Measurements from ENCODE around the gene PNISR. TPM values are rescaled to one million over a fixed set of nuclear protein-coding genes. Genes with fewer than 3 reads are reported as not detected.
A peak's percentile ranks its signal among the peaks of the same experiment; 100 is the strongest.

PNISR gene
- total RNA-seq, 1 experiment from 2014 or later: 91.3 TPM

- Histone ChIP-seq H3K27me3 (ENCODE audit: control insufficient read depth, insufficient read depth, low read length) (no peaks in the 10 kb centered on the region), H3K27ac (ENCODE audit: low read length) (peak overlapping the region; percentile 99), H3K4me1 (ENCODE audit: control insufficient read depth, insufficient read depth, low read length) (peaks cover 25% of the 10 kb centered on the region), H3K9me3 (ENCODE audit: control insufficient read depth, insufficient read depth, low read depth, low read length) (no peaks in the 10 kb centered on the region), H3K4me3 (ENCODE audit: low read depth in 2 of 2, low read length in 2 of 2) (peak overlapping the region; percentile 95 to 99), H3K36me3 (ENCODE audit: control insufficient read depth, insufficient read depth, low read length) (no peaks in the 10 kb centered on the region; the same call in 1 of the 2 replicates)
- ChIA-PET CTCF (no interaction called here), POLR2A (no interaction called here)
- no peak for DNase-seq (ENCODE audit: low read depth, low spot score)
- intact Hi-C loops (cut with micrococcal nuclease; ENCODE audit: unreplicated experiment) (loop anchor here (10.0 kb wide), 1 partner anchor 89 kb away; no protein-coding TSS in a partner anchor), in situ Hi-C loops (cut with HindIII; ENCODE audit: low pct_unique_long_range_greater_than_20kb, low sequenced_read_pairs) (no loop called here)
- BruUV-seq (replicated peaks): no TSS peak
- no peak for TF ChIP-seq TCF7L2 (IDR thresholded peaks at IDR 0.05; ENCODE audit: low read depth, low read length)
- TF ChIP-seq, protein P1, sequence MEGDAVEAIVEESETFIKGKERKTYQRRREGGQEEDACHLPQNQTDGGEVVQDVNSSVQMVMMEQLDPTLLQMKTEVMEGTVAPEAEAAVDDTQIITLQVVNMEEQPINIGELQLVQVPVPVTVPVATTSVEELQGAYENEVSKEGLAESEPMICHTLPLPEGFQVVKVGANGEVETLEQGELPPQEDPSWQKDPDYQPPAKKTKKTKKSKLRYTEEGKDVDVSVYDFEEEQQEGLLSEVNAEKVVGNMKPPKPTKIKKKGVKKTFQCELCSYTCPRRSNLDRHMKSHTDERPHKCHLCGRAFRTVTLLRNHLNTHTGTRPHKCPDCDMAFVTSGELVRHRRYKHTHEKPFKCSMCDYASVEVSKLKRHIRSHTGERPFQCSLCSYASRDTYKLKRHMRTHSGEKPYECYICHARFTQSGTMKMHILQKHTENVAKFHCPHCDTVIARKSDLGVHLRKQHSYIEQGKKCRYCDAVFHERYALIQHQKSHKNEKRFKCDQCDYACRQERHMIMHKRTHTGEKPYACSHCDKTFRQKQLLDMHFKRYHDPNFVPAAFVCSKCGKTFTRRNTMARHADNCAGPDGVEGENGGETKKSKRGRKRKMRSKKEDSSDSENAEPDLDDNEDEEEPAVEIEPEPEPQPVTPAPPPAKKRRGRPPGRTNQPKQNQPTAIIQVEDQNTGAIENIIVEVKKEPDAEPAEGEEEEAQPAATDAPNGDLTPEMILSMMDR (IDR thresholded peaks at IDR 0.05): no peak
- TF ChIP-seq, protein P2, sequence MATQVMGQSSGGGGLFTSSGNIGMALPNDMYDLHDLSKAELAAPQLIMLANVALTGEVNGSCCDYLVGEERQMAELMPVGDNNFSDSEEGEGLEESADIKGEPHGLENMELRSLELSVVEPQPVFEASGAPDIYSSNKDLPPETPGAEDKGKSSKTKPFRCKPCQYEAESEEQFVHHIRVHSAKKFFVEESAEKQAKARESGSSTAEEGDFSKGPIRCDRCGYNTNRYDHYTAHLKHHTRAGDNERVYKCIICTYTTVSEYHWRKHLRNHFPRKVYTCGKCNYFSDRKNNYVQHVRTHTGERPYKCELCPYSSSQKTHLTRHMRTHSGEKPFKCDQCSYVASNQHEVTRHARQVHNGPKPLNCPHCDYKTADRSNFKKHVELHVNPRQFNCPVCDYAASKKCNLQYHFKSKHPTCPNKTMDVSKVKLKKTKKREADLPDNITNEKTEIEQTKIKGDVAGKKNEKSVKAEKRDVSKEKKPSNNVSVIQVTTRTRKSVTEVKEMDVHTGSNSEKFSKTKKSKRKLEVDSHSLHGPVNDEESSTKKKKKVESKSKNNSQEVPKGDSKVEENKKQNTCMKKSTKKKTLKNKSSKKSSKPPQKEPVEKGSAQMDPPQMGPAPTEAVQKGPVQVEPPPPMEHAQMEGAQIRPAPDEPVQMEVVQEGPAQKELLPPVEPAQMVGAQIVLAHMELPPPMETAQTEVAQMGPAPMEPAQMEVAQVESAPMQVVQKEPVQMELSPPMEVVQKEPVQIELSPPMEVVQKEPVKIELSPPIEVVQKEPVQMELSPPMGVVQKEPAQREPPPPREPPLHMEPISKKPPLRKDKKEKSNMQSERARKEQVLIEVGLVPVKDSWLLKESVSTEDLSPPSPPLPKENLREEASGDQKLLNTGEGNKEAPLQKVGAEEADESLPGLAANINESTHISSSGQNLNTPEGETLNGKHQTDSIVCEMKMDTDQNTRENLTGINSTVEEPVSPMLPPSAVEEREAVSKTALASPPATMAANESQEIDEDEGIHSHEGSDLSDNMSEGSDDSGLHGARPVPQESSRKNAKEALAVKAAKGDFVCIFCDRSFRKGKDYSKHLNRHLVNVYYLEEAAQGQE (IDR thresholded peaks at IDR 0.05; ENCODE audit: insufficient read depth in 1 of 2, low read depth in 2 of 2, low read length in 1 of 2): no peak
- TF ChIP-seq POLR2AphosphoS5 (IDR thresholded peaks at IDR 0.05; ENCODE audit: low read depth, low read length): no peak
- no peak for TF ChIP-seq SIN3A (IDR thresholded peaks at IDR 0.05; ENCODE audit: borderline replicate concordance, insufficient read depth, low read depth, low read length)
- ATAC-seq: no peak
These were observed 1.1 kb downstream of the PNISR start for GRCh38 chr6:99424022-99424421.

- CTCF ChIA-PET: no interaction called here
These were observed 2.2 kb downstream of the PNISR start for GRCh38 chr6:99422912-99423311.

More at GRCh38 chr6:99422912-99423311, 2.2 kb downstream of the PNISR start:
- Histone ChIP-seq H3K4me3 (ENCODE audit: low read depth in 2 of 2, low read length in 2 of 2) (no peak overlapping the region), H3K27me3 (ENCODE audit: control insufficient read depth, insufficient read depth, low read length) (no peaks in the 10 kb centered on the region), H3K27ac (ENCODE audit: low read length) (no peak overlapping the region), H3K4me1 (ENCODE audit: control insufficient read depth, insufficient read depth, low read length) (peaks cover 25% of the 10 kb centered on the region), H3K36me3 (ENCODE audit: control insufficient read depth, insufficient read depth, low read length) (no peaks in the 10 kb centered on the region; the same call in 1 of the 2 replicates), H3K9me3 (ENCODE audit: control insufficient read depth, insufficient read depth, low read depth, low read length) (no peaks in the 10 kb centered on the region)
- POLR2A ChIA-PET: no interaction called here
- in situ Hi-C loops (cut with HindIII; ENCODE audit: low pct_unique_long_range_greater_than_20kb, low sequenced_read_pairs): no loop called here
- ATAC-seq: no peak
- intact Hi-C loops (cut with micrococcal nuclease; ENCODE audit: unreplicated experiment): loop anchor here (10.0 kb wide), 1 partner anchor 88 kb away; no protein-coding TSS in a partner anchor
- DNase-seq (ENCODE audit: low read depth, low spot score): no peak
- TF ChIP-seq, protein P1 (IDR thresholded peaks at IDR 0.05): no peak
- TF ChIP-seq, protein P2 (IDR thresholded peaks at IDR 0.05; ENCODE audit: insufficient read depth in 1 of 2, low read depth in 2 of 2, low read length in 1 of 2): no peak
- no TSS peak for BruUV-seq (replicated peaks)

Measured in Panc1 (cell line).